ENCODE data around the gene ST6GAL2.
A peak's percentile ranks its signal among the peaks of the same experiment; 100 is the strongest.

Gene ST6GAL2

GRCh38 chr2:106882673-106883072 is 3.3 kb downstream of the ST6GAL2 start:
- TF ChIP-seq, protein P1, sequence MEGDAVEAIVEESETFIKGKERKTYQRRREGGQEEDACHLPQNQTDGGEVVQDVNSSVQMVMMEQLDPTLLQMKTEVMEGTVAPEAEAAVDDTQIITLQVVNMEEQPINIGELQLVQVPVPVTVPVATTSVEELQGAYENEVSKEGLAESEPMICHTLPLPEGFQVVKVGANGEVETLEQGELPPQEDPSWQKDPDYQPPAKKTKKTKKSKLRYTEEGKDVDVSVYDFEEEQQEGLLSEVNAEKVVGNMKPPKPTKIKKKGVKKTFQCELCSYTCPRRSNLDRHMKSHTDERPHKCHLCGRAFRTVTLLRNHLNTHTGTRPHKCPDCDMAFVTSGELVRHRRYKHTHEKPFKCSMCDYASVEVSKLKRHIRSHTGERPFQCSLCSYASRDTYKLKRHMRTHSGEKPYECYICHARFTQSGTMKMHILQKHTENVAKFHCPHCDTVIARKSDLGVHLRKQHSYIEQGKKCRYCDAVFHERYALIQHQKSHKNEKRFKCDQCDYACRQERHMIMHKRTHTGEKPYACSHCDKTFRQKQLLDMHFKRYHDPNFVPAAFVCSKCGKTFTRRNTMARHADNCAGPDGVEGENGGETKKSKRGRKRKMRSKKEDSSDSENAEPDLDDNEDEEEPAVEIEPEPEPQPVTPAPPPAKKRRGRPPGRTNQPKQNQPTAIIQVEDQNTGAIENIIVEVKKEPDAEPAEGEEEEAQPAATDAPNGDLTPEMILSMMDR (IDR thresholded peaks at IDR 0.05): no peak
- Histone ChIP-seq H3K4me3 (peak overlapping the region; percentile 29), H3K27ac (peak overlapping the region; percentile 28 to 58)
- DNase-seq (ENCODE audit: low spot score): no peak

DNA sequence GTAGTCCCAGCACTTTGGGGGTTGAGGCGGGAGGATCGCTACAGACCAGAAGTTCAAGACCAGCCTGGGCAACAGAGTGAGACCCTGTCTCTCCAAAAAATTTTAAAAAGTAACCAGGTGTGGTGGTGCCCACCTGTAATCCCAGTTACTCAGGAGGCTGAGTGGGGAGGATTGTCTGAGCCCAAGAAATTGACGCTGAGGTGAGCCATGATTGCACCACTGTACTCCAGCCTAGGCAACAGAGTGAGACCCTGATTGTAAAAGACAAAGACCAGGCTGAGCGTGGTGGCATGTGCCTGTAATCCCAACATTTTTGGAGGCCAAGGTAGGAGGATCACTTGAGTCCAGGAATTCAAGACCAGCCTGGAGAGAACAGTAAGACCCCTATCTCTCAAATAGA is 7.8 kb downstream of the ST6GAL2 start:
- TF ChIP-seq, protein P1 (IDR thresholded peaks at IDR 0.05): no peak
- DNase-seq (ENCODE audit: low spot score): no peak

GRCh38 chr2:106876699-106877098 is 9.3 kb downstream of the ST6GAL2 start:
- TF ChIP-seq, protein P1 (IDR thresholded peaks at IDR 0.05): no peak
- Histone ChIP-seq H3K4me3 (no peak overlapping the region), H3K27ac (no peak overlapping the region)
- no peak for DNase-seq (ENCODE audit: low spot score)

More for the DNA sequence above, 7.8 kb downstream of the ST6GAL2 start:
- H3K4me3 ChIP-seq: no peak overlapping the region
- peak overlapping the region in 1 of 2 donors; percentile 8 for H3K27ac ChIP-seq

GRCh38 chr2:106869512-106870275 is 16.3 kb downstream of the ST6GAL2 start:
- DNase-seq (ENCODE audit: low spot score): no peak
- H3K27ac ChIP-seq: peak overlapping the region; percentile 67 to 78
- TF ChIP-seq, protein P1 (IDR thresholded peaks at IDR 0.05): no peak
- H3K4me3 ChIP-seq: no peak overlapping the region

- TF ChIP-seq, protein P1 (IDR thresholded peaks at IDR 0.05): no peak
- H3K27ac ChIP-seq: peak overlapping the region; percentile 74 to 78
- no peak for DNase-seq (ENCODE audit: low spot score)
- H3K4me3 ChIP-seq: peak overlapping the region; percentile 14
Observed at GRCh38 chr2:106868275-106868674, 17.7 kb downstream of the ST6GAL2 start.

DNA sequence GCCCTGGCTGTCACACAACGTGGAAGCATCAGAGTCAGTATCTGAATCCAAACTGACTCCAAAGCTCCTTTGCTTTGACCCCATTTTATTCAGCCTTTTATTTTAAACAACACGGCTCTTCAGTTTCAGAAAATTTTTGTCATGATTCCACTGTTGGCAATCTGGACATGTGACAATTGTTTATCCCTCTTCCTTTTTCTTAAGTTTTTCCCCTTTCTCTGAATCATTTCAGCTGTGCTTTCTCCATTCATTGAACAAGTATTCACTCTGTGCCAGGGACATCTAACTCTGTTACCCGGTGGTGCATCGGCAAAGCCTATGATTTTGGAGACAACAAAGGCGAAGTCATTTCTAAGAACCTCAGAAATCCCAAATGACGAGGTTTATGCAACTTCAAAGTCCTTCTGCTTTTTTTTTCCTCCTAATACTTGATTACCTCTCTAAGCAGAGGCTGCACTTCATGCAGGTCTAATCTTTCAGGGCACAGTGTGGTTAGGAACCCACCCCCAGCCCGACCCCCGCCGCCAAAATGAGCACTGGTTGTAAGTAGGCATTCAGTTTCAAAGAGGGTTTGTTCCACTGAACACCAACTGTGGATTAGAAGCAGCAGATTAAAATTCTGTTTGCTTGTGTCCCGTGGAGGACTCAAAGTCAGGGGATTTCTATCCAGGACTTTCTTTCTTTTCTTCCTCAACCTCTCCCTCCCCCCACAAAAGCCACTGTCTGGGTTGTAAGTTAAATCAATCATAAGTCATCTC is 18.6 kb downstream of the ST6GAL2 start:
- no peak for DNase-seq (ENCODE audit: low spot score)
- H3K27ac ChIP-seq: peak overlapping the region; percentile 74 to 78

More for the DNA sequence above, 18.6 kb downstream of the ST6GAL2 start:
- H3K4me3 ChIP-seq: peak overlapping the region; percentile 14
- TF ChIP-seq, protein P1 (IDR thresholded peaks at IDR 0.05): no peak

All from coronary artery (tissue), 2 donors.